Cardiac septum (tissue), 1 donor: ENCODE results near the gene TRIM13. TPM values are rescaled to one million over a fixed set of nuclear protein-coding genes. Genes with fewer than 3 reads are reported as not detected.

ENCODE experiments used
- DNase-seq: peaks from one replicate; pipeline ENCODE4 v3.0.0-alpha.2; 2020; ENCODE audit warnings: low spot score
- intact Hi-C: fragments of 100-400 bp; cut with DNase I; formaldehyde crosslinking; loops from one replicate; pipeline ENCODE4 v1.14.0; 2022
- total RNA-seq: library from RNA; stranded (reverse); fragmentation: NEBNext Ultra II Directional; extraction: Animal tissue kit (Norgen Biotek cat#: 25700); gene quantifications from one replicate; pipeline ENCODE4 v1.2.1, GENCODE V29; 2021
- donor health status: DM: no; HTN: no; CAD: no.

Gene TRIM13
- total RNA-seq, 1 donor from 2014 or later = 19.2 TPM

GRCh38 chr13:49993666-49994065 lies 3.2 kb upstream of the TRIM13 start:
- intact Hi-C loops = loop anchor here (10.0 kb wide), 1 partner anchor 391 kb away; no protein-coding TSS in a partner anchor
- no peak for DNase-seq

GRCh38 chr13:49995625-49996101 lies 1.2 kb upstream of the TRIM13 start:
- intact Hi-C loops = loop anchor here (2.0 to 10.0 kb wide), 6 partner anchors 58 to 917 kb away; partner anchors contain the start of gene SPRYD7
- no peak for DNase-seq

- DNase-seq = peak; percentile 96
- intact Hi-C loops = loop anchor here (2.0 to 10.0 kb wide), 6 partner anchors 59 to 916 kb away; partner anchors contain the start of gene SPRYD7
These were observed 504 bp upstream of the TRIM13 start for GRCh38 chr13:49996161-49996915.

- intact Hi-C loops = loop anchor here (1.0 to 10.0 kb wide), 7 partner anchors 61 to 915 kb away; partner anchors contain the start of gene SPRYD7
- DNase-seq = no peak
These were observed 1.1 kb downstream of the TRIM13 start for GRCh38 chr13:49997955-49998354.

- intact Hi-C loops = loop anchor here (5.0 to 10.0 kb wide), 4 partner anchors 62 to 803 kb away; partner anchors contain the start of gene SPRYD7
- no peak for DNase-seq
These were observed 2.1 kb downstream of the TRIM13 start for GRCh38 chr13:49998714-49999624.

GRCh38 chr13:50001287-50001686 lies 4.4 kb downstream of the TRIM13 start:
- no peak for DNase-seq
- intact Hi-C loops = no loop called here

- no peak for DNase-seq
- intact Hi-C loops = no loop called here
These were observed 9.7 kb downstream of the TRIM13 start for GRCh38 chr13:50006426-50007135.

- intact Hi-C loops = no loop called here
- no peak for DNase-seq
These were observed 14.6 kb downstream of the TRIM13 start for GRCh38 chr13:50011461-50011860.

GRCh38 chr13:50012396-50013169 lies 15.7 kb downstream of the TRIM13 start:
- intact Hi-C loops = no loop called here
- no peak for DNase-seq

- DNase-seq = no peak
- intact Hi-C loops = no loop called here
These were observed 17.5 kb downstream of the TRIM13 start for GRCh38 chr13:50014386-50014785.

GRCh38 chr13:50015258-50015657 lies 18.4 kb downstream of the TRIM13 start, which contains the start of gene KCNRG:
Gene KCNRG (plus strand): TSS chr13:50015444. CDS start chr13:50015494, 50 bp downstream.
- DNase-seq = no peak
- intact Hi-C loops = no loop called here

GRCh38 chr13:50015750-50016149 lies 18.9 kb downstream of the TRIM13 start:
- intact Hi-C loops = no loop called here
- no peak for DNase-seq

- DNase-seq = no peak
- intact Hi-C loops = no loop called here
These were observed 19.6 kb downstream of the TRIM13 start for GRCh38 chr13:50016444-50016843.

- DNase-seq = no peak
- intact Hi-C loops = no loop called here
These were observed 21.0 kb downstream of the TRIM13 start for GRCh38 chr13:50017819-50018218.

GRCh38 chr13:50025436-50025835 lies 28.6 kb downstream of the TRIM13 start:
- intact Hi-C loops = no loop called here
- DNase-seq = no peak

GRCh38 chr13:50026788-50027473 lies 30.1 kb downstream of the TRIM13 start:
- intact Hi-C loops = no loop called here
- DNase-seq = no peak

GRCh38 chr13:50030315-50030714 lies 33.5 kb downstream of the TRIM13 start:
- DNase-seq = no peak
- intact Hi-C loops = no loop called here

GRCh38 chr13:50033725-50034124 lies 36.9 kb downstream of the TRIM13 start:
- DNase-seq = no peak
- intact Hi-C loops = no loop called here
